Umbilical cord (tissue), 2 donors: Measurements from ENCODE around the gene EPB41. TPM values are rescaled to one million over a fixed set of nuclear protein-coding genes. Genes with fewer than 3 reads are reported as not detected.
"Not testable (repeated sequence)": the region's sequence is repeated elsewhere in the genome, so short reads cannot be mapped to it uniquely, and the experiment has no call there.

Experiments
- DNase-seq: peaks from one replicate; pipeline ENCODE4 v3.0.0-alpha.2; 2015; ENCODE audit warnings: low spot score
- total RNA-seq: library from RNA; depleted of rRNA; stranded (reverse); fragments of >200 nt; gene quantifications from one replicate; pipeline ENCODE4 v1.2.3, GENCODE V29; 2014; ENCODE audit warnings: low replicate concordance; ENCODE audit not compliant: insufficient read depth

EPB41 gene
- total RNA-seq, 1 donor from 2014 or later = 71.3 TPM

- DNase-seq = no peak
Measured at GRCh38 chr1:29100487-29100886, 186.1 kb downstream of the EPB41 start.

GRCh38 chr1:29105822-29106221 is 191.5 kb downstream of the EPB41 start:
- no peak for DNase-seq

GRCh38 chr1:29108041-29108440 is 193.7 kb downstream of the EPB41 start:
- not testable (repeated sequence) for DNase-seq

- no peak for DNase-seq
Measured at GRCh38 chr1:29112705-29113412, 198.5 kb downstream of the EPB41 start.

GRCh38 chr1:29113413-29114117 is 199.2 kb downstream of the EPB41 start:
- no peak for DNase-seq

- DNase-seq = no peak
Measured at GRCh38 chr1:29114654-29115053, 200.3 kb downstream of the EPB41 start.

- no peak for DNase-seq
Measured at GRCh38 chr1:29117381-29117780, 203.0 kb downstream of the EPB41 start.

GRCh38 chr1:29119121-29119929 is 205.0 kb downstream of the EPB41 start:
- DNase-seq = no peak

GRCh38 chr1:29120367-29120766 is 206.0 kb downstream of the EPB41 start:
- no peak for DNase-seq

- DNase-seq = peak; percentile 38
Measured at GRCh38 chr1:29120947-29121485, 206.6 kb downstream of the EPB41 start.

GRCh38 chr1:29121516-29121935 is 207.2 kb downstream of the EPB41 start:
- no peak for DNase-seq

- DNase-seq = peak; percentile 67
Measured at GRCh38 chr1:29121936-29122681, 207.7 kb downstream of the EPB41 start.

GRCh38 chr1:29122682-29123052 is 208.3 kb downstream of the EPB41 start:
- DNase-seq = peak; percentile 71

GRCh38 chr1:29123053-29123886 is 208.9 kb downstream of the EPB41 start:
- DNase-seq = peak; percentile 38

- DNase-seq = peak; percentile 33
Measured at GRCh38 chr1:29123887-29124365, 209.6 kb downstream of the EPB41 start, which contains the start of gene TMEM200B. Gene TMEM200B, minus strand, starts transcription at chr1:29123903. Its CDS starts 2,075 bp downstream, at chr1:29121828.

- peak; percentile 88 for DNase-seq
Measured at GRCh38 chr1:29124366-29125236, 210.2 kb downstream of the EPB41 start.

GRCh38 chr1:29125237-29125641 is 210.9 kb downstream of the EPB41 start:
- DNase-seq = no peak

- no peak for DNase-seq
Measured at GRCh38 chr1:29125788-29126187, 211.4 kb downstream of the EPB41 start.

GRCh38 chr1:29126198-29126597 is 211.8 kb downstream of the EPB41 start:
- no peak for DNase-seq
